Hematopoietic multipotent progenitor cell treated with erythropoietin and hydrocortisone succinate and interleukin-3 and kit ligand, for 17 days (in vitro differentiated cells): ENCODE measurements around the gene DLL3.

Experiments
- DNase-seq: peaks from one replicate; pipeline ENCODE4 v3.0.0-alpha.2; 2015; ENCODE audit warnings: low spot score

DLL3 gene

DNA sequence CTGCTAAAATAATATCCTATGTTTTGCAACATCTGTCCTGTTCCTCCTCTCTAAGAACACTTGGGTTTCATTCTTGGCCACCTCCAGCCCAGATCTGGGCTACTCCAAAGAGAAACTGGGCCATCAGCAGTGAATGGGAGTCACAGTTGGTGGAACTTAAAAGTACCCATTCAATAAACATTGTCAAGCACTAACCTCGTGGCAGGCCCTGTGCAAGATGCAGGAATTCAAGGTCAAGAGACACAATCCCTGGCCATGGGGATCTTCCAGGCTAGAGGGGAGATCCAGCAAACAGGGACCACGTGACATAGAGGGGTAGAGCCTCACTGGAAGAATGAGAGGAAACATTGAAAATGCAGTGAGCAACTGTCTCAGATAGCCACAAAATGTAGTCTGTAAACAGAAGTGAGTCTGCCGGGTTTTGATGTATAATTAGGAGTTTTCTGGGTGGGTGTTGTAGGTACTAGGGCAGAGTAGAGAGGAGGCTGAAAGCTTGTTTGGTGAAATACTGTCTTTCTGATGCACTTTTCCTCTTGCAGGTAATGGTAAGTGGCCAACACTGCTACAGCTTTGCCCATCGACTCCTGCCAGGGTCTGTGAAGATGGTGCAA, 56.1 kb downstream of the DLL3 start:
- no peak for DNase-seq

DNA sequence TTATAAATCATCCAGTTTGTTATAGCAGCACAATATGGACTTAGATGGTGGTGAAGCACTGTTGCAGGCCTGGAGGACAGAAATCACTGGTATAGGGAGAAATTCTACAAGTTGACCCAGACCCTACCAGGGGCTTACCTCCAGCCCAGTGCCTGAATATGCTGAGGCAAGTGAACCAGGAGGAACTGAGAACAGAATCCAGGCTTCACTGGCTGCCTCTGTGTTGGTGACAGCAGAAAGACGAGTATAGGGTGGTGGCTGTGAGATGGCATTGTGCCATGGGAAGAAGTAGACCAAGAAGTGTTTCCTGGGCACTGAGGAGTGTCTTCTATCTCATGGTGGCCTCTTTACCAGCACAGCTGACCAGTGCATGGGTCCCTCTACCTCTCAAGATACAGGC, 57.1 kb downstream of the DLL3 start:
- DNase-seq, result no peak
